ENCODE results near the gene RAB17. TPM values are rescaled to one million over a fixed set of nuclear protein-coding genes. Genes with fewer than 3 reads are reported as not detected.
A peak's percentile ranks its signal among the peaks of the same experiment; 100 is the strongest.

Gene RAB17
- total and polyA plus RNA-seq, 4 experiments from 2014 or later: not detected

GRCh38 chr2:237565974-237566373 is 24.6 kb downstream of the RAB17 start:
- CTCF ChIA-PET (ENCODE audit: partially characterized antibody): interaction anchor here (1.2 kb wide), 1 partner anchor 53 kb away, joined by 3 read pairs; no protein-coding TSS in a partner anchor
- Mint-ChIP-seq H3K36me3 (no peaks in the 10 kb centered on the region), H3K27me3 (peaks cover 6 to 7% of the 10 kb centered on the region in 2 donors), H3K27ac (no peak overlapping the region), H3K4me3 (no peak overlapping the region), H3K9me3 (peaks cover 0 to 4% (median 0%) of the 10 kb centered on the region in 8 donors), H3K4me1 (no peaks in the 10 kb centered on the region)
- H3K4me3 ChIP-seq (ENCODE audit: low read length in 2 of 2): no peak overlapping the region
- H3K36me3 ChIP-seq (ENCODE audit: insufficient read depth, low read length): no peaks in the 10 kb centered on the region
- H3K9me3 ChIP-seq (ENCODE audit: control insufficient read depth in 1 of 2, low read length in 2 of 2): no peaks in the 10 kb centered on the region
- H3K27ac ChIP-seq (ENCODE audit: low read depth, low read length): no peak overlapping the region
- POLR2A ChIA-PET (ENCODE audit: partially characterized antibody): no interaction called here
- no peaks in the 10 kb centered on the region for H3K4me1 ChIP-seq (ENCODE audit: insufficient read depth, low read length)
- no peaks in the 10 kb centered on the region for H3K27me3 ChIP-seq (ENCODE audit: insufficient read depth, low read length)
- no peak for DNase-seq
- intact Hi-C loops (cut with micrococcal nuclease): no loop called here

GRCh38 chr2:237564526-237565131 is 25.9 kb downstream of the RAB17 start:
- H3K4me1 Mint-ChIP-seq: no peaks in the 10 kb centered on the region
- peaks cover 0 to 4% (median 0%) of the 10 kb centered on the region in 8 donors for H3K9me3 Mint-ChIP-seq
- Histone ChIP-seq H3K36me3 (ENCODE audit: insufficient read depth, low read length) (no peaks in the 10 kb centered on the region), H3K4me3 (ENCODE audit: low read length in 2 of 2) (no peak overlapping the region), H3K9me3 (ENCODE audit: control insufficient read depth in 1 of 2, low read length in 2 of 2) (no peaks in the 10 kb centered on the region), H3K27me3 (ENCODE audit: insufficient read depth, low read length) (no peaks in the 10 kb centered on the region), H3K27ac (ENCODE audit: low read depth, low read length) (no peak overlapping the region), H3K4me1 (ENCODE audit: insufficient read depth, low read length) (no peaks in the 10 kb centered on the region)
- DNase-seq: no peak
- H3K27ac Mint-ChIP-seq: no peak overlapping the region
- no peak overlapping the region for H3K4me3 Mint-ChIP-seq
- CTCF ChIA-PET (ENCODE audit: partially characterized antibody): interaction anchor here (1.2 kb wide), 1 partner anchor 52 kb away, joined by 3 read pairs; no protein-coding TSS in a partner anchor
- POLR2A ChIA-PET (ENCODE audit: partially characterized antibody): no interaction called here
- intact Hi-C loops (cut with micrococcal nuclease): no loop called here
- H3K27me3 Mint-ChIP-seq: peaks cover 6 to 8% of the 10 kb centered on the region in 2 donors
- no peaks in the 10 kb centered on the region for H3K36me3 Mint-ChIP-seq

- peaks cover 0 to 2% (median 0%) of the 10 kb centered on the region in 8 donors for H3K9me3 Mint-ChIP-seq
- peaks cover 6 to 9% of the 10 kb centered on the region in 2 donors for H3K27me3 Mint-ChIP-seq
- no peak for DNase-seq
- H3K4me3 Mint-ChIP-seq: no peak overlapping the region
- Histone ChIP-seq H3K9me3 (ENCODE audit: control insufficient read depth in 1 of 2, low read length in 2 of 2) (no peaks in the 10 kb centered on the region), H3K27me3 (ENCODE audit: insufficient read depth, low read length) (no peaks in the 10 kb centered on the region), H3K4me1 (ENCODE audit: insufficient read depth, low read length) (no peaks in the 10 kb centered on the region), H3K4me3 (ENCODE audit: low read length in 2 of 2) (no peak overlapping the region), H3K36me3 (ENCODE audit: insufficient read depth, low read length) (no peaks in the 10 kb centered on the region), H3K27ac (ENCODE audit: low read depth, low read length) (no peak overlapping the region)
- POLR2A ChIA-PET (ENCODE audit: partially characterized antibody): no interaction called here
- H3K27ac Mint-ChIP-seq: no peak overlapping the region
- intact Hi-C loops (cut with micrococcal nuclease): no loop called here
- H3K36me3 Mint-ChIP-seq: no peaks in the 10 kb centered on the region
- no peaks in the 10 kb centered on the region for H3K4me1 Mint-ChIP-seq
- CTCF ChIA-PET (ENCODE audit: partially characterized antibody): interaction anchor here (3.4 kb wide), 1 partner anchor 8 kb away, joined by 20 read pairs; no protein-coding TSS in a partner anchor
Observed at GRCh38 chr2:237563816-237564215, 26.7 kb downstream of the RAB17 start.

- CTCF ChIA-PET (ENCODE audit: partially characterized antibody): interaction anchor here (0.8 to 3.4 kb wide), 2 partner anchors 11 to 13 kb away, joined by 3 to 20 read pairs; no protein-coding TSS in a partner anchor
- H3K27ac ChIP-seq (ENCODE audit: low read depth, low read length): no peak overlapping the region
- no peaks in the 10 kb centered on the region for H3K36me3 ChIP-seq (ENCODE audit: insufficient read depth, low read length)
- H3K4me3 Mint-ChIP-seq: no peak overlapping the region
- POLR2A ChIA-PET (ENCODE audit: partially characterized antibody): no interaction called here
- H3K36me3 Mint-ChIP-seq: no peaks in the 10 kb centered on the region
- no peak overlapping the region for H3K27ac Mint-ChIP-seq
- DNase-seq: no peak
- H3K4me3 ChIP-seq (ENCODE audit: low read length in 2 of 2): no peak overlapping the region
- peaks cover 0 to 5% (median 2%) of the 10 kb centered on the region in 8 donors for H3K9me3 Mint-ChIP-seq
- H3K27me3 Mint-ChIP-seq: peaks cover 6 to 11% of the 10 kb centered on the region in 2 donors
- H3K4me1 Mint-ChIP-seq: peaks cover 10 to 12% (median 11%) of the 10 kb centered on the region in 4 donors
- H3K27me3 ChIP-seq (ENCODE audit: insufficient read depth, low read length): no peaks in the 10 kb centered on the region
- peaks cover 0 to 2% of the 10 kb centered on the region in 2 donors for H3K9me3 ChIP-seq (ENCODE audit: control insufficient read depth in 1 of 2, low read length in 2 of 2)
- intact Hi-C loops (cut with micrococcal nuclease): no loop called here
- H3K4me1 ChIP-seq (ENCODE audit: insufficient read depth, low read length): peaks cover 5% of the 10 kb centered on the region
Observed at GRCh38 chr2:237561221-237561620, 29.3 kb downstream of the RAB17 start.

GRCh38 chr2:237558961-237559641 is 31.4 kb downstream of the RAB17 start:
- DNase-seq: no peak
- intact Hi-C loops (cut with micrococcal nuclease): no loop called here
- no peak overlapping the region for H3K27ac ChIP-seq (ENCODE audit: low read depth, low read length)

GRCh38 chr2:237557633-237558015 is 32.9 kb downstream of the RAB17 start:
- Histone ChIP-seq H3K4me1 (ENCODE audit: insufficient read depth, low read length) (peaks cover 5% of the 10 kb centered on the region), H3K4me3 (ENCODE audit: low read length in 2 of 2) (no peak overlapping the region), H3K36me3 (ENCODE audit: insufficient read depth, low read length) (no peaks in the 10 kb centered on the region), H3K9me3 (ENCODE audit: control insufficient read depth in 1 of 2, low read length in 2 of 2) (peaks cover 0 to 4% of the 10 kb centered on the region in 2 donors), H3K27ac (ENCODE audit: low read depth, low read length) (no peak overlapping the region), H3K27me3 (ENCODE audit: insufficient read depth, low read length) (no peaks in the 10 kb centered on the region)
- Mint-ChIP-seq H3K4me1 (peaks cover 10 to 12% (median 11%) of the 10 kb centered on the region in 4 donors), H3K27ac (peak overlapping the region in 5 of 7 donors; percentile 2 to 77 (median 52)), H3K27me3 (peaks cover 3 to 18% of the 10 kb centered on the region in 2 donors), H3K9me3 (peaks cover 0 to 26% (median 14%) of the 10 kb centered on the region in 8 donors), H3K36me3 (no peaks in the 10 kb centered on the region), H3K4me3 (peak overlapping the region in 5 of 8 donors; percentile 12 to 69 (median 39))
- no peak for DNase-seq
- POLR2A ChIA-PET (ENCODE audit: partially characterized antibody): no interaction called here
- intact Hi-C loops (cut with micrococcal nuclease): no loop called here
- CTCF ChIA-PET (ENCODE audit: partially characterized antibody): interaction anchor here (1.0 to 2.0 kb wide), 2 partner anchors 14 to 16 kb away, joined by 3 to 10 read pairs; no protein-coding TSS in a partner anchor

More at GRCh38 chr2:237558961-237559641, 31.4 kb downstream of the RAB17 start:
- H3K27me3 ChIP-seq (ENCODE audit: insufficient read depth, low read length): no peaks in the 10 kb centered on the region
- Mint-ChIP-seq H3K4me3 (no peak overlapping the region), H3K27me3 (peaks cover 6 to 11% of the 10 kb centered on the region in 2 donors), H3K4me1 (peaks cover 10 to 12% (median 11%) of the 10 kb centered on the region in 4 donors), H3K36me3 (no peaks in the 10 kb centered on the region), H3K27ac (peak overlapping the region in 2 of 7 donors; percentile 42 to 55), H3K9me3 (peaks cover 0 to 22% (median 13%) of the 10 kb centered on the region in 8 donors)
- ChIA-PET CTCF (ENCODE audit: partially characterized antibody) (interaction anchor here (1.6 to 2.0 kb wide), 2 partner anchors 13 kb away, joined by 5 to 10 read pairs; no protein-coding TSS in a partner anchor), POLR2A (ENCODE audit: partially characterized antibody) (no interaction called here)
- peaks cover 0 to 4% of the 10 kb centered on the region in 2 donors for H3K9me3 ChIP-seq (ENCODE audit: control insufficient read depth in 1 of 2, low read length in 2 of 2)
- no peak overlapping the region for H3K4me3 ChIP-seq (ENCODE audit: low read length in 2 of 2)
- peaks cover 5% of the 10 kb centered on the region for H3K4me1 ChIP-seq (ENCODE audit: insufficient read depth, low read length)
- no peaks in the 10 kb centered on the region for H3K36me3 ChIP-seq (ENCODE audit: insufficient read depth, low read length)
